Measurements from ENCODE around the gene SPTB.

SPTB gene

GRCh38 chr14:64845878-64846277 lies 33.8 kb downstream of the SPTB start:
- Histone ChIP-seq H4K20me1 (ENCODE audit: insufficient read depth, low read length) (no peaks in the 10 kb centered on the region), H2AFZ (ENCODE audit: low read depth, low read length) (no peak overlapping the region), H3K4me1 (ENCODE audit: low read length) (peaks cover 38% of the 10 kb centered on the region), H3K36me3 (replicated peaks; ENCODE audit: low read depth, low read length) (no peaks in the 10 kb centered on the region), H3K4me2 (ENCODE audit: low read length) (no peak overlapping the region), H3K27ac (ENCODE audit: low read length) (no peak overlapping the region), H3K4me3 (ENCODE audit: low read length) (no peak overlapping the region), H3K9me3 (ENCODE audit: insufficient read depth, low read length) (no peaks in the 10 kb centered on the region), H3K27me3 (ENCODE audit: low read depth, low read length) (peaks cover 19% of the 10 kb centered on the region), H3K9ac (ENCODE audit: low read length) (no peak overlapping the region), H3K79me2 (ENCODE audit: low read length) (no peaks in the 10 kb centered on the region)
- TF ChIP-seq CTCF (IDR thresholded peaks at IDR 0.05; ENCODE audit: low read depth, low read length), result no peak

- Histone ChIP-seq H4K20me1 (ENCODE audit: insufficient read depth, low read length) (no peaks in the 10 kb centered on the region), H3K9ac (ENCODE audit: low read length) (no peak overlapping the region), H3K9me3 (ENCODE audit: insufficient read depth, low read length) (no peaks in the 10 kb centered on the region), H3K4me2 (ENCODE audit: low read length) (no peak overlapping the region), H3K27me3 (ENCODE audit: low read depth, low read length) (peaks cover 27% of the 10 kb centered on the region), H3K27ac (ENCODE audit: low read length) (no peak overlapping the region), H3K36me3 (replicated peaks; ENCODE audit: low read depth, low read length) (no peaks in the 10 kb centered on the region), H3K79me2 (ENCODE audit: low read length) (no peaks in the 10 kb centered on the region), H3K4me3 (ENCODE audit: low read length) (no peak overlapping the region), H3K4me1 (ENCODE audit: low read length) (peaks cover 35% of the 10 kb centered on the region), H2AFZ (ENCODE audit: low read depth, low read length) (no peak overlapping the region)
- no peak for TF ChIP-seq CTCF (IDR thresholded peaks at IDR 0.05; ENCODE audit: low read depth, low read length)
- no peak for TF ChIP-seq EZH2phosphoT487 (IDR thresholded peaks at IDR 0.05; ENCODE audit: low read depth)
Observed at GRCh38 chr14:64844969-64845536, 34.7 kb downstream of the SPTB start.

GRCh38 chr14:64844272-64844671 lies 35.4 kb downstream of the SPTB start:
- Histone ChIP-seq H4K20me1 (ENCODE audit: insufficient read depth, low read length) (no peaks in the 10 kb centered on the region), H3K79me2 (ENCODE audit: low read length) (no peaks in the 10 kb centered on the region), H3K4me2 (ENCODE audit: low read length) (peak overlapping the region; percentile 55), H3K36me3 (replicated peaks; ENCODE audit: low read depth, low read length) (no peaks in the 10 kb centered on the region), H3K4me3 (ENCODE audit: low read length) (0 out of 2 replicates have a peak overlapping the region, but pooled peaks have one; percentile 4), H3K4me1 (ENCODE audit: low read length) (peaks cover 27% of the 10 kb centered on the region), H3K27me3 (ENCODE audit: low read depth, low read length) (peaks cover 28% of the 10 kb centered on the region), H3K9me3 (ENCODE audit: insufficient read depth, low read length) (no peaks in the 10 kb centered on the region), H3K9ac (ENCODE audit: low read length) (no peak overlapping the region), H3K27ac (ENCODE audit: low read length) (no peak overlapping the region), H2AFZ (ENCODE audit: low read depth, low read length) (peak overlapping the region; percentile 38; the same call in 1 of the 2 replicates)
- TF ChIP-seq EZH2phosphoT487 (IDR thresholded peaks at IDR 0.05; ENCODE audit: low read depth) (no peak), CTCF (IDR thresholded peaks at IDR 0.05; ENCODE audit: low read depth, low read length) (no peak)

GRCh38 chr14:64843548-64843947 lies 36.2 kb downstream of the SPTB start:
- Histone ChIP-seq H3K27me3 (ENCODE audit: low read depth, low read length) (peaks cover 32% of the 10 kb centered on the region), H3K27ac (ENCODE audit: low read length) (no peak overlapping the region), H3K4me2 (ENCODE audit: low read length) (no peak overlapping the region), H3K9me3 (ENCODE audit: insufficient read depth, low read length) (no peaks in the 10 kb centered on the region), H3K9ac (ENCODE audit: low read length) (no peak overlapping the region), H3K4me3 (ENCODE audit: low read length) (no peak overlapping the region), H3K79me2 (ENCODE audit: low read length) (no peaks in the 10 kb centered on the region), H3K36me3 (replicated peaks; ENCODE audit: low read depth, low read length) (no peaks in the 10 kb centered on the region), H3K4me1 (ENCODE audit: low read length) (peaks cover 20% of the 10 kb centered on the region), H4K20me1 (ENCODE audit: insufficient read depth, low read length) (no peaks in the 10 kb centered on the region), H2AFZ (ENCODE audit: low read depth, low read length) (no peak overlapping the region)
- TF ChIP-seq EZH2phosphoT487 (IDR thresholded peaks at IDR 0.05; ENCODE audit: low read depth), result no peak
- TF ChIP-seq CTCF (IDR thresholded peaks at IDR 0.05; ENCODE audit: low read depth, low read length), result no peak
